Activated CD4-positive, alpha-beta T cell treated with anti-CD3 and anti-CD28 coated beads, Interleukin-2, amount 50 U/mL, for 4 hours (primary cell): ENCODE data around the gene DNAJC5.
"Not testable (repeated sequence)": the region's sequence is repeated elsewhere in the genome, so short reads cannot be mapped to it uniquely, and the experiment has no call there.

Experiments
- DNase-seq, 2 experiments: peaks; one replicate each; pipeline ENCODE4 v3.0.0-alpha.2; 2020

DNAJC5 gene

GRCh38 chr20:63861981-63862901 is 32.7 kb upstream of the DNAJC5 start:
- DNase-seq, result no peak

- no peak for DNase-seq
Observed at GRCh38 chr20:63863021-63863797, 31.7 kb upstream of the DNAJC5 start.

- DNase-seq, result peak; percentile 65 to 66
Observed at GRCh38 chr20:63863798-63864544, 31.0 kb upstream of the DNAJC5 start.

GRCh38 chr20:63864545-63864977 is 30.4 kb upstream of the DNAJC5 start:
- DNase-seq, result no peak

- peak; percentile 97 for DNase-seq
Observed at GRCh38 chr20:63864978-63865640, 29.8 kb upstream of the DNAJC5 start, which contains the start of gene TPD52L2. Gene TPD52L2, plus strand, starts transcription at chr20:63865270. Its CDS starts 96 bp downstream, at chr20:63865366.

- DNase-seq, result not testable (repeated sequence)
Observed at GRCh38 chr20:63867042-63867441, 27.9 kb upstream of the DNAJC5 start.

- no peak for DNase-seq
Observed at GRCh38 chr20:63868264-63868663, 26.7 kb upstream of the DNAJC5 start.

GRCh38 chr20:63873477-63873971 is 21.4 kb upstream of the DNAJC5 start:
- DNase-seq, result peak; percentile 28 to 36

- not testable (repeated sequence) for DNase-seq
Observed at GRCh38 chr20:63874241-63874640, 20.7 kb upstream of the DNAJC5 start.

GRCh38 chr20:63876489-63877036 is 18.4 kb upstream of the DNAJC5 start:
- no peak for DNase-seq

GRCh38 chr20:63877755-63878470 is 17.0 kb upstream of the DNAJC5 start:
- DNase-seq, result no peak

- DNase-seq, result no peak
Observed at GRCh38 chr20:63878899-63879663, 15.8 kb upstream of the DNAJC5 start.

- not testable (repeated sequence) for DNase-seq
Observed at GRCh38 chr20:63880901-63881300, 14.0 kb upstream of the DNAJC5 start.

- no peak for DNase-seq
Observed at GRCh38 chr20:63881451-63882226, 13.3 kb upstream of the DNAJC5 start.

GRCh38 chr20:63882257-63883200 is 12.4 kb upstream of the DNAJC5 start:
- DNase-seq, result no peak

- DNase-seq, result no peak
Observed at GRCh38 chr20:63883201-63883593, 11.7 kb upstream of the DNAJC5 start.

GRCh38 chr20:63884506-63885263 is 10.2 kb upstream of the DNAJC5 start:
- no peak for DNase-seq
